Endothelial cell of umbilical vein (primary cell): ENCODE results near the gene KRTAP10-5. TPM values are rescaled to one million over a fixed set of nuclear protein-coding genes. Genes with fewer than 3 reads are reported as not detected.

Source experiments
- BruUV-seq: library from RNA; stranded (reverse); fragments of 400-500 nt; replicated peaks from 2 replicates; lab custom pipeline; 2021; lab: Mats Ljungman, UMichigan
- CTCF ChIA-PET: fragments of 300-600, 350-600 bp; sonication (Branson Sonifier 250); formaldehyde crosslinking; loops from one replicate; lab custom pipeline; 2021; ENCODE audit warnings: antibody characterized with exemption, inconsistent platforms; lab: Charles Lee
- POLR2A ChIA-PET: fragments of 300-600, 350-600 bp; sonication (Branson Sonifier 250); formaldehyde crosslinking; loops from one replicate; lab custom pipeline; 2021; ENCODE audit warnings: antibody characterized with exemption, inconsistent platforms; lab: Charles Lee
- DNase-seq: peaks from one replicate; pipeline ENCODE4 v3.0.0-alpha.2; 2011; ENCODE audit warnings: low read depth, low spot score
- FAIRE-seq: peaks from 2 replicates; lab custom pipeline; 2011; peaks lifted over from hg19 to GRCh38; lab: Jason Lieb, UNC
- H2AFZ ChIP-seq: 2 replicates; pipeline ENCODE4 v1.6.0; 2012; ENCODE audit warnings: low read depth, low read length, control low read depth, inconsistent platforms
- H3K27ac ChIP-seq: 2 replicates; pipeline ENCODE4 v1.5.1; 2011; ENCODE audit warnings: low read depth, mild to moderate bottlenecking, control low read depth, low read length, moderate library complexity; ENCODE audit not compliant: insufficient read depth
- H3K27me3 ChIP-seq, 2 experiments: 2 replicates each; pipeline versions ENCODE4 v1.6.0 to v1.6.1; 2011; ENCODE audit warnings: low read length in 2 of 2, mixed read lengths in 1 of 2; ENCODE audit not compliant: control insufficient read depth in 2 of 2, insufficient read depth in 2 of 2
- H3K36me3 ChIP-seq, 2 experiments: 2 replicates in 1 of 2; 3 replicates in 1 of 2; pipeline ENCODE4 v1.5.1; 2011; ENCODE audit warnings: low read length in 2 of 2, mild to moderate bottlenecking in 1 of 2, moderate library complexity in 1 of 2; ENCODE audit not compliant: control insufficient read depth in 2 of 2, insufficient read depth in 2 of 2; ENCODE audit errors: extremely low read depth in 1 of 2
- H3K4me1 ChIP-seq: 3 replicates; pipeline ENCODE4 v1.5.1; 2011; ENCODE audit warnings: mild to moderate bottlenecking, low read length; ENCODE audit not compliant: control insufficient read depth, insufficient read depth; ENCODE audit errors: extremely low read depth
- H3K4me2 ChIP-seq: 2 replicates; pipeline ENCODE4 v1.6.1; 2011; ENCODE audit warnings: low read length, control low read depth, mixed read lengths; ENCODE audit not compliant: insufficient read depth
- H3K4me3 ChIP-seq, 3 experiments: fragments of 200-600 bp in 1 of 3; sonication (generic), shearing (Covaris generic) in 1 of 3; replicated peaks in 1 of 3; 2 replicates each; pipeline ENCODE4 v1.5.1; 2011 to 2016; ENCODE audit warnings: control low read depth in 3 of 3, low read length in 3 of 3, mild to moderate bottlenecking in 2 of 3, inconsistent platforms in 1 of 3, low read depth in 1 of 3, moderate library complexity in 1 of 3; ENCODE audit not compliant: insufficient read depth in 1 of 3
- H3K79me2 ChIP-seq: 2 replicates; pipeline ENCODE4 v1.6.0; 2012; ENCODE audit warnings: low read length, inconsistent platforms; ENCODE audit not compliant: control insufficient read depth, insufficient read depth
- H3K9ac ChIP-seq: replicated peaks from 2 replicates; pipeline ENCODE3; 2011; ENCODE audit warnings: low read length, control low read depth; ENCODE audit not compliant: insufficient read depth; ENCODE audit errors: extremely low read depth
- H3K9me1 ChIP-seq: replicated peaks from 3 replicates; pipeline ENCODE4 v1.6.0; 2011; ENCODE audit warnings: mild to moderate bottlenecking, low read length; ENCODE audit not compliant: control insufficient read depth, insufficient read depth; ENCODE audit errors: extremely low read depth
- H3K9me3 ChIP-seq: replicated peaks from 2 replicates; pipeline ENCODE4 v1.5.1; 2012; ENCODE audit warnings: low read length, inconsistent platforms; ENCODE audit not compliant: control insufficient read depth, insufficient read depth
- H4K20me1 ChIP-seq: replicated peaks from 2 replicates; pipeline ENCODE3; 2011; ENCODE audit warnings: mild to moderate bottlenecking, low read length; ENCODE audit not compliant: control insufficient read depth, insufficient read depth; ENCODE audit errors: extremely low read depth
- CTCF ChIP-seq, 2 donors: IDR thresholded peaks; 1 replicate in 1 of 2; 2 replicates in 1 of 2; pipeline ENCODE4 v1.5.1; 2011; ENCODE audit warnings: low read length in 2 of 2, mild to moderate bottlenecking in 2 of 2, moderate library complexity in 2 of 2, control low read depth in 1 of 2, inconsistent platforms in 1 of 2, low read depth in 1 of 2; ENCODE audit not compliant: insufficient read depth in 1 of 2; ENCODE audit errors: extremely low read depth in 1 of 2
- EZH2 ChIP-seq: IDR thresholded peaks from 2 replicates; pipeline ENCODE4 v1.6.1; 2012; ENCODE audit warnings: borderline replicate concordance, low read depth, mild to moderate bottlenecking, moderate library complexity, low read length, inconsistent platforms; ENCODE audit not compliant: severe bottlenecking
- FOS ChIP-seq: IDR thresholded peaks from 2 replicates; pipeline ENCODE4 v1.6.1; 2011; ENCODE audit warnings: mild to moderate bottlenecking, low read length, moderate library complexity, borderline replicate concordance; ENCODE audit not compliant: insufficient read depth
- GATA2 ChIP-seq: IDR thresholded peaks from 2 replicates; pipeline ENCODE4 v1.7.0; 2011; ENCODE audit warnings: low read depth, mild to moderate bottlenecking, moderate library complexity, mixed read lengths, low read length; ENCODE audit not compliant: insufficient read length, insufficient read depth
- JUN ChIP-seq: IDR thresholded peaks from 2 replicates; pipeline ENCODE4 v1.6.1; 2011; ENCODE audit warnings: borderline replicate concordance, low read depth; ENCODE audit not compliant: insufficient read length, insufficient read depth
- MAX ChIP-seq: IDR thresholded peaks from 2 replicates; pipeline ENCODE4 v1.6.1; 2011; ENCODE audit not compliant: insufficient read depth, insufficient read length
- MYC ChIP-seq: IDR thresholded peaks from one replicate; pipeline ENCODE4 v1.6.1; 2011; ENCODE audit warnings: mild to moderate bottlenecking, low read depth, low read length
- POLR2A ChIP-seq: IDR thresholded peaks from 2 replicates; pipeline ENCODE4 v1.6.1; 2012; ENCODE audit warnings: low read depth, mild to moderate bottlenecking, control low read depth, low read length
- POLR2AphosphoS5 ChIP-seq: IDR thresholded peaks from 2 replicates; pipeline ENCODE4 v1.6.1; 2012; ENCODE audit warnings: low read depth, mild to moderate bottlenecking, control low read depth, low read length, moderate library complexity; ENCODE audit not compliant: insufficient read depth
- dilution Hi-C: fragments of 300-500 bp; cut with MboI; formaldehyde crosslinking; loops from one replicate; pipeline ENCODE4 v1.15.0; 2019; ENCODE audit warnings: low sequenced_read_pairs; ENCODE audit not compliant: extremely low pct_ligation_motif_present
- intact Hi-C: fragments of 100-400 bp; cut with micrococcal nuclease; formaldehyde crosslinking; loops from one replicate; pipeline ENCODE4 v1.10.0; 2022
- polyA plus RNA-seq, 4 experiments: library from polyadenylated mRNA; depleted of rRNA in 3 of 4; stranded (reverse) in 3 of 4; unstranded in 1 of 4; fragments of >200 nt; gene quantifications; 2 replicates each; pipeline versions ENCODE4 v1.2.1 to v1.2.3, GENCODE V29; 2011 to 2012; ENCODE audit warnings: missing spikeins in 1 of 4
- total RNA-seq: library from RNA; stranded (reverse); gene quantifications from 2 replicates; pipeline ENCODE4 v1.2.3, GENCODE V29; 2021

Gene KRTAP10-5
- total and polyA plus RNA-seq, 2 donors (not counting 3 experiments of a cell fraction or from before 2014, with no cell fraction given): not detected

- no peaks in the 10 kb centered on the region for H3K79me2 ChIP-seq
- ChIA-PET POLR2A (no interaction called here), CTCF (no interaction called here)
- dilution Hi-C loops (no loop called here), intact Hi-C loops (no loop called here)
- H3K27me3 ChIP-seq: no peaks in the 10 kb centered on the region
- peaks cover 5% of the 10 kb centered on the region for H3K9me3 ChIP-seq
- no peak overlapping the region for H3K27ac ChIP-seq
- no peak overlapping the region for H3K4me2 ChIP-seq
- TF ChIP-seq CTCF (IDR thresholded peaks at IDR 0.05; ENCODE audit: extremely low read depth in 1 of 2, insufficient read depth in 1 of 2, low read depth in 1 of 2, low read length in 2 of 2) (no peak), EZH2 (no peak), POLR2A (no peak), JUN (no peak), GATA2 (no peak), MAX (no peak), MYC (no peak), POLR2AphosphoS5 (no peak), FOS (no peak)
- H3K9me1 ChIP-seq: no peaks in the 10 kb centered on the region
- H3K9ac ChIP-seq: no peak overlapping the region
- no peak overlapping the region for H2AFZ ChIP-seq
- no TSS peak for BruUV-seq
- FAIRE-seq (no peak), DNase-seq (no peak)
- no peaks in the 10 kb centered on the region for H3K4me1 ChIP-seq
- no peak overlapping the region for H3K4me3 ChIP-seq
- H3K36me3 ChIP-seq: no peaks in the 10 kb centered on the region
- H4K20me1 ChIP-seq: no peaks in the 10 kb centered on the region
Measured at GRCh38 chr21:44612669-44613229, 32.3 kb upstream of the KRTAP10-5 start.
